B cell (primary cell): ENCODE measurements around the gene WWP2.
"Not testable (repeated sequence)": the region's sequence is repeated elsewhere in the genome, so short reads cannot be mapped to it uniquely, and the experiment has no call there.

ENCODE experiments used
- CTCF ChIP-seq: fragments of 200-600 bp; IDR thresholded peaks from one replicate; pipeline ENCODE4 v1.8.0; 2022; ENCODE audit warnings: antibody characterized with exemption, mild to moderate bottlenecking
- EZH2 ChIP-seq: IDR thresholded peaks from 2 replicates; pipeline ENCODE4 v1.6.1; 2012; ENCODE audit warnings: borderline replicate concordance, low read depth, mild to moderate bottlenecking, moderate library complexity, low read length; ENCODE audit not compliant: insufficient read depth, poor library complexity, severe bottlenecking

DNA sequence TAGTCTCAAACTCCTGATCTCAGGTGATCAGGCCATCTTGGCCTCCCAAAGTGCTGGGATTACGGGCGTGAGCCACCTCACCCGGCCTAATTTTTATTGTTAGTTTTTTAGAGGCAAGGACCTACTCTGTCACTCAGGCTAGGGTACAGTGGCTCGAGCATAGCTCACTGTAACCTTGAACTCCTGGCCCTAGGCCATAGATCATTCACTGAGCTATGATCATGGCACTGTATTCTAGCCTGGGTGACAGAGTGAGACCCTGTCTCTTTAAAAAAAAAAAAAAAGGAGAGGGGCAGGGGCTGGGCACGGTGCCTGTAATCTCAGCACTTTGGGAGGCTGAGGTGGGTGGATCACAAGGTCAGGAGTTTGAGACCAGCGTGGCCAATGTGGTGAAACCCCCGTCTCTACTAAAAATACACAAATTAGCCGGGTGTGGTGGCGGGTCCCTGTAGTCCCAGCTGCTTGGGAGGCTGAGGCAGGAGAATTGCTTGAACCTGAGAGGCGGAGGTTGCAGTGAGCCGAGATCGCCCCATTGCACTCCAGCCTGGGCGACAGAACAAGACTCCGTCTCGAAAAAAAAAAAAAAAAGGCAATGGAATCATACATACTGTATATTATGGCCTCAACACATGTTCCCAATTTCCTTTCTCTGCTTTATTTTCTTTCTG, 53.2 kb downstream of the WWP2 start:
- not testable (repeated sequence) for TF ChIP-seq EZH2, CTCF
